ENCODE data around the gene HCN1.

- no peak for TF ChIP-seq POLR2A (IDR thresholded peaks at IDR 0.05)
- TF ChIP-seq, protein P1, sequence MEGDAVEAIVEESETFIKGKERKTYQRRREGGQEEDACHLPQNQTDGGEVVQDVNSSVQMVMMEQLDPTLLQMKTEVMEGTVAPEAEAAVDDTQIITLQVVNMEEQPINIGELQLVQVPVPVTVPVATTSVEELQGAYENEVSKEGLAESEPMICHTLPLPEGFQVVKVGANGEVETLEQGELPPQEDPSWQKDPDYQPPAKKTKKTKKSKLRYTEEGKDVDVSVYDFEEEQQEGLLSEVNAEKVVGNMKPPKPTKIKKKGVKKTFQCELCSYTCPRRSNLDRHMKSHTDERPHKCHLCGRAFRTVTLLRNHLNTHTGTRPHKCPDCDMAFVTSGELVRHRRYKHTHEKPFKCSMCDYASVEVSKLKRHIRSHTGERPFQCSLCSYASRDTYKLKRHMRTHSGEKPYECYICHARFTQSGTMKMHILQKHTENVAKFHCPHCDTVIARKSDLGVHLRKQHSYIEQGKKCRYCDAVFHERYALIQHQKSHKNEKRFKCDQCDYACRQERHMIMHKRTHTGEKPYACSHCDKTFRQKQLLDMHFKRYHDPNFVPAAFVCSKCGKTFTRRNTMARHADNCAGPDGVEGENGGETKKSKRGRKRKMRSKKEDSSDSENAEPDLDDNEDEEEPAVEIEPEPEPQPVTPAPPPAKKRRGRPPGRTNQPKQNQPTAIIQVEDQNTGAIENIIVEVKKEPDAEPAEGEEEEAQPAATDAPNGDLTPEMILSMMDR (IDR thresholded peaks at IDR 0.05), result no peak
- no peak for TF ChIP-seq EP300 (IDR thresholded peaks at IDR 0.05)
Measured at GRCh38 chr5:45440466-45440865, 255.7 kb downstream of the HCN1 start.
